Measurements from ENCODE around the gene EDN1. TPM values are rescaled to one million over a fixed set of nuclear protein-coding genes. Genes with fewer than 3 reads are reported as not detected.

The EDN1 gene
- polyA plus RNA-seq, 3 donors: 0.11 to 0.71 TPM; not detected in 1

DNA sequence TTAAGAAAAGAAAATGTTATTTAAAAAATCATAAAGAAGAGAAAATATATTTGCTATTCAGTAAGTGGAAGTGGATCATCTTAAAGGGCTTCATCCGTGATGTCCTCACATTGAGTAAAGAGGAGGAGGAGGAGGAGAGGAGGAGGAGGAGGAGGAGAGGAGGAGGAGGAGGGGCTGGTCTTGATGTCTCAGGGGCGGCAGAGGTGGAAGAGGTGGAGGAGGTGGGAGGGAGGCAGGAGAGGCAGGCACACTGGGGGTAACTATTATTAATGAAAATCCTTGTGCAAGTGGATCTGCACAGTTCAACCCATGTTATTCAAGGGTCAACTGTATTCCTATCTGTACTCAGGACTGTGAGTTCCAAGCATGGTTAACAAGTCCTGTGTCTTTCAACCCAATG lies 47.0 kb upstream of the EDN1 start:
- H3K27me3 ChIP-seq (ENCODE audit: control insufficient read depth in 2 of 2, insufficient read depth in 2 of 2, low read length in 2 of 2): no peaks in the 10 kb centered on the region
- no peak overlapping the region for H3K4me3 ChIP-seq (replicated peaks in 1 of 3; ENCODE audit: low read depth in 2 of 3, low read length in 3 of 3)
- Mint-ChIP-seq H3K9me3 (peaks cover 0 to 2% (median 0%) of the 10 kb centered on the region in 7 donors), H3K4me3 (no peak overlapping the region), H3K36me3 (no peaks in the 10 kb centered on the region), H3K4me1 (peaks cover 37% of the 10 kb centered on the region), H3K27me3 (ENCODE audit: low read depth in 3 of 3) (peaks cover 3 to 4% (median 4%) of the 10 kb centered on the region in 3 donors), H3K27ac (no peak overlapping the region)
- no CpG with 5 or more reads among the region's 2 CpGs for WGBS (ENCODE audit: insufficient coverage)
- H2AFZ ChIP-seq (ENCODE audit: insufficient read depth, low read depth, low read length, poor library complexity, severe bottlenecking): no peak overlapping the region
- no peak overlapping the region for H3K4me2 ChIP-seq (replicated peaks; ENCODE audit: extremely low read depth, low read length, poor library complexity, severe bottlenecking)
- no peak for DNase-seq
- H4K20me1 ChIP-seq (ENCODE audit: insufficient read depth, low read length): no peaks in the 10 kb centered on the region
- no peaks in the 10 kb centered on the region for H3K9me3 ChIP-seq (replicated peaks in 1 of 2; ENCODE audit: control insufficient read depth in 1 of 2, insufficient read depth in 1 of 2, low read length in 2 of 2)
- H3K27ac ChIP-seq (ENCODE audit: low read depth in 1 of 2, low read length in 2 of 2): no peak overlapping the region
- no peaks in the 10 kb centered on the region for H3K36me3 ChIP-seq (replicated peaks in 1 of 2; ENCODE audit: control insufficient read depth in 1 of 2, insufficient read depth in 2 of 2, low read length in 2 of 2)
- intact Hi-C loops (cut with micrococcal nuclease): loop anchor here (5.0 kb wide), 1 partner anchor 44 kb away; no protein-coding TSS in a partner anchor
- TF ChIP-seq, protein P1, sequence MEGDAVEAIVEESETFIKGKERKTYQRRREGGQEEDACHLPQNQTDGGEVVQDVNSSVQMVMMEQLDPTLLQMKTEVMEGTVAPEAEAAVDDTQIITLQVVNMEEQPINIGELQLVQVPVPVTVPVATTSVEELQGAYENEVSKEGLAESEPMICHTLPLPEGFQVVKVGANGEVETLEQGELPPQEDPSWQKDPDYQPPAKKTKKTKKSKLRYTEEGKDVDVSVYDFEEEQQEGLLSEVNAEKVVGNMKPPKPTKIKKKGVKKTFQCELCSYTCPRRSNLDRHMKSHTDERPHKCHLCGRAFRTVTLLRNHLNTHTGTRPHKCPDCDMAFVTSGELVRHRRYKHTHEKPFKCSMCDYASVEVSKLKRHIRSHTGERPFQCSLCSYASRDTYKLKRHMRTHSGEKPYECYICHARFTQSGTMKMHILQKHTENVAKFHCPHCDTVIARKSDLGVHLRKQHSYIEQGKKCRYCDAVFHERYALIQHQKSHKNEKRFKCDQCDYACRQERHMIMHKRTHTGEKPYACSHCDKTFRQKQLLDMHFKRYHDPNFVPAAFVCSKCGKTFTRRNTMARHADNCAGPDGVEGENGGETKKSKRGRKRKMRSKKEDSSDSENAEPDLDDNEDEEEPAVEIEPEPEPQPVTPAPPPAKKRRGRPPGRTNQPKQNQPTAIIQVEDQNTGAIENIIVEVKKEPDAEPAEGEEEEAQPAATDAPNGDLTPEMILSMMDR (IDR thresholded peaks at IDR 0.05): no peak
- peaks cover 30% of the 10 kb centered on the region in 2 donors for H3K4me1 ChIP-seq (ENCODE audit: control insufficient read depth in 1 of 2, insufficient read depth in 2 of 2, low read length in 2 of 2)
- H3K9ac ChIP-seq (ENCODE audit: insufficient read depth, low read length, poor library complexity, severe bottlenecking): no peak overlapping the region
- no peaks in the 10 kb centered on the region for H3K79me2 ChIP-seq (ENCODE audit: insufficient read depth, low read length)

DNA sequence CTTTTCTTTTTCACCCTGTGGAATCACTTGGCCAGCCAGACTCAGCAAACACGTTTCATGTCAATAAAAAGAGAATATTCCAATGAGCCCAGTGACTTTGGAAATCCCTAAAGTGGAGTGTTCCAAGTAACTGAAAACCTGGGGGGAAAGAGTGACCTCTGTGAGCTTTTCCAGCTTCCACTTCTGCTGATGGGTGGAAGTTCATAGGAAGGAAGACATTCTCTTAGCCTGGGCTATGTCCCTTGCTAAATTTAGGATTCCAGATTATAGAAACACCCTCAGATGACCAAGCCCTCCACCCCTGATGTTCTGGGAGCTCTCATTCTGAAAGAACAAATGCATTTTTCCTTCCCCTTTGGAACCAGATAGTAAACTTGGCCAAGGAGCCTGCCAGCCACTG lies 44.8 kb upstream of the EDN1 start:
- TF ChIP-seq, protein P1 (IDR thresholded peaks at IDR 0.05): no peak
- Mint-ChIP-seq H3K9me3 (no peaks in the 10 kb centered on the region), H3K4me3 (no peak overlapping the region), H3K36me3 (no peaks in the 10 kb centered on the region), H3K27me3 (ENCODE audit: low read depth in 3 of 3) (peaks cover 0 to 4% (median 0%) of the 10 kb centered on the region in 3 donors), H3K27ac (no peak overlapping the region), H3K4me1 (peaks cover 27% of the 10 kb centered on the region)
- intact Hi-C loops (cut with micrococcal nuclease): no loop called here
- H3K4me2 ChIP-seq (replicated peaks; ENCODE audit: extremely low read depth, low read length, poor library complexity, severe bottlenecking): no peak overlapping the region
- no peaks in the 10 kb centered on the region for H3K9me3 ChIP-seq (replicated peaks in 1 of 2; ENCODE audit: control insufficient read depth in 1 of 2, insufficient read depth in 1 of 2, low read length in 2 of 2)
- peaks cover 23% of the 10 kb centered on the region in 2 donors for H3K4me1 ChIP-seq (ENCODE audit: control insufficient read depth in 1 of 2, insufficient read depth in 2 of 2, low read length in 2 of 2)
- WGBS (ENCODE audit: insufficient coverage): no CpG with 5 or more reads among the region's 1 CpG
- no peaks in the 10 kb centered on the region for H3K36me3 ChIP-seq (replicated peaks in 1 of 2; ENCODE audit: control insufficient read depth in 1 of 2, insufficient read depth in 2 of 2, low read length in 2 of 2)
- H2AFZ ChIP-seq (ENCODE audit: insufficient read depth, low read depth, low read length, poor library complexity, severe bottlenecking): no peak overlapping the region
- DNase-seq: no peak
- no peak overlapping the region for H3K4me3 ChIP-seq (replicated peaks in 1 of 3; ENCODE audit: low read depth in 2 of 3, low read length in 3 of 3)
- no peaks in the 10 kb centered on the region for H3K27me3 ChIP-seq (ENCODE audit: control insufficient read depth in 2 of 2, insufficient read depth in 2 of 2, low read length in 2 of 2)
- H3K27ac ChIP-seq (ENCODE audit: low read depth in 1 of 2, low read length in 2 of 2): no peak overlapping the region
- H3K79me2 ChIP-seq (ENCODE audit: insufficient read depth, low read length): no peaks in the 10 kb centered on the region
- no peaks in the 10 kb centered on the region for H4K20me1 ChIP-seq (ENCODE audit: insufficient read depth, low read length)
- H3K9ac ChIP-seq (ENCODE audit: insufficient read depth, low read length, poor library complexity, severe bottlenecking): no peak overlapping the region

Data from CD14-positive monocyte (primary cell).